ENCODE results near the gene NELL1.

DNA sequence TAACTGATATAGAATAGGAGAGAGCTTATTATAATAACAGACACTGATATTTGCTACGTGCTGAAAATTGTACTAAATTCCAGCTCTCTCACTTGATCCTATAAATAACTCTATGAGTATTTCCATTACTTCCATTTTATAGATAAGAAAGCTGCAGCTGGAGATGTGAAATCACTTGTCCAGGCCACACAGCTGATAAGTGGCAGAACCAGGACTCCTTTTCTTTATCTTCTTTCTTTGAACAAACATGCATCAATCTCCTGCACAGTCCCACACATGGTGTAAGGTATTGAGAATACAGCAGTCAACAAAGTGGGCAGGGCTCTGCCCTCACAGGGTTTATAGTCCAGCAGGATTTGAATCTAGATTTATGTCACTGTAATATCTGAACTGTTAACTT is 652.1 kb downstream of the NELL1 start:
- TF ChIP-seq RCOR1 (IDR thresholded peaks at IDR 0.05; ENCODE audit: low read depth, low read length) (no peak), CHD4 (IDR thresholded peaks at IDR 0.05; ENCODE audit: borderline replicate concordance) (no peak), BHLHE40 (IDR thresholded peaks at IDR 0.05; ENCODE audit: low read depth, low read length) (no peak), RAD21 (conservative IDR thresholded peaks at IDR 0.05 in 1 of 2, IDR thresholded peaks at IDR 0.05 in 1 of 2) (no peak), JUN (IDR thresholded peaks at IDR 0.05) (no peak), POLR2A (IDR thresholded peaks at IDR 0.05; ENCODE audit: low read length) (no peak), ZFP36 (IDR thresholded peaks at IDR 0.05; ENCODE audit: borderline replicate concordance, partially characterized antibody) (no peak)

Measured in A549 (cell line).